Uterus (tissue), 4 donors: ENCODE data around the gene MS4A4E. TPM values are rescaled to one million over a fixed set of nuclear protein-coding genes. Genes with fewer than 3 reads are reported as not detected.
"Not testable (repeated sequence)": the region's sequence is repeated elsewhere in the genome, so short reads cannot be mapped to it uniquely, and the experiment has no call there.

Experiments
- DNase-seq, 2 donors: peaks; one replicate each; pipeline ENCODE4 v3.0.0-alpha.2; 2019 to 2020
- H3K27ac ChIP-seq, 2 donors: fragments of 200-600 bp; sonication (generic); 1 replicate in 1 of 2; 2 replicates in 1 of 2; pipeline ENCODE4 v1.5.1; 2016 to 2018
- H3K27me3 ChIP-seq, 2 donors: fragments of 200-600 bp; sonication (generic); one replicate each; pipeline ENCODE4 v1.5.1; 2018 to 2019; ENCODE audit warnings: control low read depth in 1 of 2
- H3K36me3 ChIP-seq, 2 donors: fragments of 200-600 bp; sonication (generic); one replicate each; pipeline ENCODE4 v1.5.1; 2019; ENCODE audit warnings: control low read depth in 1 of 2
- H3K4me1 ChIP-seq, 2 donors: fragments of 200-600 bp; sonication (generic); one replicate each; pipeline ENCODE4 v1.5.1; 2018 to 2019; ENCODE audit warnings: control low read depth in 1 of 2
- H3K4me3 ChIP-seq, 2 donors: fragments of 200-600 bp; sonication (generic); 1 replicate in 1 of 2; 2 replicates in 1 of 2; pipeline ENCODE4 v1.5.1; 2018 to 2019; ENCODE audit warnings: mild to moderate bottlenecking in 1 of 2
- H3K9me3 ChIP-seq, 2 donors: fragments of 200-600 bp; sonication (generic); one replicate each; pipeline ENCODE4 v1.5.1; 2019; ENCODE audit warnings: control low read depth in 1 of 2
- CTCF ChIP-seq, 4 experiments: fragments of 200-600 bp in 2 of 4; fragments of 450-650 bp in 2 of 4; sonication (generic) in 2 of 4; IDR thresholded peaks; one replicate each; pipeline ENCODE4 v1.5.1; 2016 to 2019; ENCODE audit warnings: antibody characterized with exemption in 4 of 4, mild to moderate bottlenecking in 2 of 4, moderate library complexity in 1 of 4
- POLR2A ChIP-seq, 2 donors: fragments of 450-650 bp; IDR thresholded peaks; one replicate each; pipeline ENCODE4 v1.6.1; 2016; ENCODE audit warnings: antibody characterized with exemption in 2 of 2, mild to moderate bottlenecking in 1 of 2, moderate library complexity in 1 of 2
- intact Hi-C: fragments of 100-400 bp; cut with DNase I; formaldehyde crosslinking; loops from one replicate; pipeline ENCODE4 v1.15.1; 2023; ENCODE audit warnings: low total_unique reads
- microRNA-seq: library from miRNA; unstranded; fragments of <30 nt; microRNA quantifications from one replicate; pipeline ENCODE4, GENCODE V29; 2016; ENCODE audit warnings: borderline microRNAs expressed, borderline replicate concordance
- small RNA-seq: library from RNA; depleted of rRNA; stranded (forward); fragments of <200 nt; gene quantifications from one replicate; pipeline ENCODE3, GENCODE V24; 2016
- total RNA-seq, 4 donors: library from RNA; depleted of rRNA in 3 of 4; stranded (reverse); fragments of >200 nt in 3 of 4; gene quantifications; one replicate each; pipeline versions ENCODE4 v1.1.0 to v1.2.4, GENCODE V29; 2014 to 2023
- donor health status: DM: yes; HTN: yes; CAD: no.

Gene MS4A4E
- total RNA-seq, 4 donors from 2014 or later: 1.8 to 2.5 TPM; not detected in 2

DNA sequence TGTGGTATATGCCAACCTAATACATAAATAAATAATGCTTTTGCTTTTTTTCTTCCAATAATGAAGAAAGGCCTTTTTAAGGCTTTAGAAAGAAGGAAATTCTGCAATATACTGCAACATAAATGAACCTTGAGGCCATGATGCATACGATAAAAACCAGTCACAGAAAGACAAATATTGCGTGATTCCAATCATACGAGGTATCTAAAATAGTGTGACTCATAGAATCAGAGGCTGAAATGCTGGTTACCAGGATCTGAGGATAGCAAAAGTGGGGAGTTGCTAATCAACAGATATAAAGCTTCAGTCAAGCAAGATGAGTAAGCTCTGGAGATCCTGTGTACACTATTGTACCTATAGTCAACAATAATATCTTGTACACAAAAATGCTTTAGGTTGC is 84.3 kb downstream of the MS4A4E start:
- no peak for DNase-seq
- no peaks in the 10 kb centered on the region for H3K9me3 ChIP-seq
- no peaks in the 10 kb centered on the region for H3K36me3 ChIP-seq
- no peak for TF ChIP-seq POLR2A (IDR thresholded peaks at IDR 0.05)
- no peak overlapping the region for H3K4me3 ChIP-seq
- H3K27me3 ChIP-seq: no peaks in the 10 kb centered on the region
- H3K27ac ChIP-seq: no peak overlapping the region
- no peaks in the 10 kb centered on the region for H3K4me1 ChIP-seq
- intact Hi-C loops: no loop called here

GRCh38 chr11:60155931-60156330 is 87.0 kb downstream of the MS4A4E start:
- no peaks in the 10 kb centered on the region for H3K9me3 ChIP-seq
- H3K4me1 ChIP-seq: no peaks in the 10 kb centered on the region
- intact Hi-C loops: no loop called here
- no peak overlapping the region for H3K4me3 ChIP-seq
- no peaks in the 10 kb centered on the region for H3K36me3 ChIP-seq
- TF ChIP-seq CTCF (IDR thresholded peaks at IDR 0.05) (no peak), POLR2A (IDR thresholded peaks at IDR 0.05) (no peak)
- no peaks in the 10 kb centered on the region for H3K27me3 ChIP-seq
- no peak overlapping the region for H3K27ac ChIP-seq
- DNase-seq: no peak

GRCh38 chr11:60152727-60153126 is 90.2 kb downstream of the MS4A4E start:
- H3K9me3 ChIP-seq, H3K27me3 ChIP-seq, H3K4me1 ChIP-seq, H3K4me3 ChIP-seq, H3K27ac ChIP-seq, intact Hi-C loops, DNase-seq, H3K36me3 ChIP-seq: not testable (repeated sequence)

DNA sequence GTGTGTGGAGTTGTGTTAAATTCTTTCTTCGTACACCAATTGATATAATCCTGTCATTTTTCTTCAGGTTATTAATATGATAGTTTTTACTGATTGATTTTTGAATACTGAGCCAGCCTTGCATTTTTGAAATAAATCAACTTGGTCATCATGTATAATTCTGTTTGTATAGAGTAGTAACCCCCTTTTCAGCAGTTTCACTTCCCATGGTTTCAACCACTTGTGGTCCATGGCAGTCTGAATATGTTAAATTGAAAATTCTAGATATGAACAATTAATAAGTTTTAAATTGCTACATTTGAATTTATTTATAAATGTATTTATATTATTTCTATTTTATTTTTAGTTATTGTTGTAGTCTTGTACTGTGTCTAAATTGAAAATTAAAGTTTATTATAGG is 92.7 kb downstream of the MS4A4E start:
- no peak overlapping the region for H3K4me3 ChIP-seq
- no peaks in the 10 kb centered on the region for H3K9me3 ChIP-seq
- H3K4me1 ChIP-seq: no peaks in the 10 kb centered on the region
- intact Hi-C loops: no loop called here
- no peak for DNase-seq
- no peaks in the 10 kb centered on the region for H3K27me3 ChIP-seq
- H3K27ac ChIP-seq: no peak overlapping the region
- TF ChIP-seq CTCF (IDR thresholded peaks at IDR 0.05) (no peak), POLR2A (IDR thresholded peaks at IDR 0.05) (no peak)
- H3K36me3 ChIP-seq: no peaks in the 10 kb centered on the region

Small RNA genes within 50 kb of the gene (microRNA-seq; reads per million reads assigned to microRNA genes)
- gene MIR6503: not detected

Small RNA genes within 50 kb of the gene (small RNA-seq; reads per million reads assigned to genes)
- gene MIR6503: 0.91 reads per million, percentile 43 among the genes with 10 or more reads in this experiment

Other genes with a start within 250 kb of the MS4A4E start
- not detected for gene OOSP4B, start 226.0 kb downstream of the MS4A4E start, total RNA-seq
- gene OOSP2, start 202.7 kb downstream of the MS4A4E start, total RNA-seq: not detected
- gene MS4A3, start 186.5 kb downstream of the MS4A4E start, total RNA-seq: not detected
- gene MS4A2, start 154.5 kb downstream of the MS4A4E start, total RNA-seq: 1 to 10 TPM in 2 of 4 donors, under 1 TPM in 2; 0.62 to 3.2 (median 0.88) TPM
- 10 to 100 TPM; 35.2 to 51.7 (median 40.3) TPM for gene MS4A6A, start 60.1 kb downstream of the MS4A4E start, total RNA-seq
- gene MS4A4A, start 37.5 kb upstream of the MS4A4E start, total RNA-seq: 10 to 100 TPM in 3 of 4 donors, 1 to 10 TPM in 1; 2.6 to 29.1 (median 14.3) TPM
- not detected for gene MS4A6E, start 84.1 kb upstream of the MS4A4E start, total RNA-seq
- gene MS4A7, start 135.4 kb upstream of the MS4A4E start, total RNA-seq: 10 to 100 TPM; 11.0 to 45.9 (median 29.0) TPM
- gene MS4A14, start 153.3 kb upstream of the MS4A4E start, total RNA-seq: 1 to 10 TPM in 1 of 4 donors, under 1 TPM in 1, not detected in 2; 0.26 to 1.7 TPM
- gene MS4A5, start 186.4 kb upstream of the MS4A4E start, total RNA-seq: not detected
- gene MS4A1, start 212.7 kb upstream of the MS4A4E start, total RNA-seq: 1 to 10 TPM in 1 of 4 donors, under 1 TPM in 2, not detected in 1; 0.12 to 1.9 (median 0.59) TPM
- gene MS4A12, start 249.6 kb upstream of the MS4A4E start, total RNA-seq: not detected